Germinal center (tissue), 1 donor: ENCODE measurements around the gene NPHS1.

Source experiments
- DNase-seq: peaks from one replicate; pipeline ENCODE4 v3.0.0; 2012; ENCODE audit warnings: mixed read lengths, low spot score

Gene NPHS1

DNA sequence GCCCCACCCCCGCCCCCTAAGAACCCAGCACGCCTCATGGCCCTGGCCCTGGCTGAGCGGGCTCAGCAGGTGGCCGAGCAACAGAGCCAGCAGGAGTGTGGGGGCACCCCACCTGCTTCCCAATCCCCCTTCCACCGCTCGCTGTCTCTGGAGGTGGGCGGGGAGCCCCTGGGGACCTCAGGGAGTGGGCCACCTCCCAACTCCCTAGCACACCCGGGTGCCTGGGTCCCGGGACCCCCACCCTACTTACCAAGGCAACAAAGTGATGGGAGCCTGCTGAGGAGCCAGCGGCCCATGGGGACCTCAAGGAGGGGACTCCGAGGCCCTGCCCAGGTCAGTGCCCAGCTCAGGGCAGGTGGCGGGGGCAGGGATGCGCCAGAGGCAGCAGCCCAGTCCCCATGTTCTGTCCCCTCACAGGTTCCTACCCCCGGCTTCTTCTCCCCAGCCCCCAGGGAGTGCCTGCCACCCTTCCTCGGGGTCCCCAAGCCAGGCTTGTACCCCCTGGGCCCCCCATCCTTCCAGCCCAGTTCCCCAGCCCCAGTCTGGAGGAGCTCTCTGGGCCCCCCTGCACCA lies 65.0 kb downstream of the NPHS1 start:
- DNase-seq, result no peak

DNA sequence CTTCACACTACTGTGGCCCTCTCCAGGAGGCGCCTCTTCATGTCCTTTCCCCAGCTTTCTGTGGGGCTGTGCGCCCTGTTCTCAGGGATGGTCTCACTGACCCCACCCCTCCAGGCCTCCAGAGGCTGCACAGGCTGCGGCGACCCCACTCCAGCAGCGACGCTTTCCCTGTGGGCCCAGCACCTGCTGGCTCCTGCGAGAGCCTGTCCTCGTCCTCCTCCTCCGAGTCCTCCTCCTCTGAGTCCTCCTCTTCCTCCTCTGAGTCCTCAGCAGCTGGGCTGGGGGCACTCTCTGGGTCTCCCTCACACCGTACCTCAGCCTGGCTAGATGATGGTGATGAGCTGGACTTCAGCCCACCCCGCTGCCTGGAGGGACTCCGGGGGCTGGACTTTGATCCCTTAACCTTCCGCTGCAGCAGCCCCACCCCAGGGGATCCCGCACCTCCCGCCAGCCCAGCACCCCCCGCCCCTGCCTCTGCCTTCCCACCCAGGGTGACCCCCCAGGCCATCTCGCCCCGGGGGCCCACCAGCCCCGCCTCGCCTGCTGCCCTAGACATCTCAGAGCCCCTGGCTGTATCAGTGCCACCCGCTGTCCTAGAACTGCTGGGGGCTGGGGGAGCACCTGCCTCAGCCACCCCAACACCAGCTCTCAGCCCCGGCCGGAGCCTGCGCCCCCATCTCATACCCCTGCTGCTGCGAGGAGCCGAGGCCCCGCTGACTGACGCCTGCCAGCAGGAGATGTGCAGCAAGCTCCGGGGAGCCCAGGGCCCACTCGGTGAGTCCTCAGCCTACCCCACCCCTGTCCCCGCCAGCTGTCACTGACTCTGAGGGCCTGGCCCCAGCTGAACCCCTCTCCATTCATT lies 65.8 kb downstream of the NPHS1 start:
- no peak for DNase-seq

DNA sequence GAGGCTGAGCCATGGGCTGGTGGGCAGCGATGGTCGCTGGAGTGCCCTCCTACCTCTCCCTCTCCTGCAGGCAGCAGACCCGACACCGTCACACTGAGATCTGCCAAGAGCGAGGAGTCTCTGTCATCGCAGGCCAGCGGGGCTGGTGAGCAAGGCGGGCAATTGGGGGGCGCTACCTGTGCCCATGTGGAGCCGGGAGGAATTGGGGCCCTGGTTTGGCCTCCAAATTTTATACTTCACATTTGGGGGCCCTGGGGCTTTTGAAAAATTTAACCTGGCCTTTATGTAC lies 67.0 kb downstream of the NPHS1 start:
- DNase-seq, result no peak

DNA sequence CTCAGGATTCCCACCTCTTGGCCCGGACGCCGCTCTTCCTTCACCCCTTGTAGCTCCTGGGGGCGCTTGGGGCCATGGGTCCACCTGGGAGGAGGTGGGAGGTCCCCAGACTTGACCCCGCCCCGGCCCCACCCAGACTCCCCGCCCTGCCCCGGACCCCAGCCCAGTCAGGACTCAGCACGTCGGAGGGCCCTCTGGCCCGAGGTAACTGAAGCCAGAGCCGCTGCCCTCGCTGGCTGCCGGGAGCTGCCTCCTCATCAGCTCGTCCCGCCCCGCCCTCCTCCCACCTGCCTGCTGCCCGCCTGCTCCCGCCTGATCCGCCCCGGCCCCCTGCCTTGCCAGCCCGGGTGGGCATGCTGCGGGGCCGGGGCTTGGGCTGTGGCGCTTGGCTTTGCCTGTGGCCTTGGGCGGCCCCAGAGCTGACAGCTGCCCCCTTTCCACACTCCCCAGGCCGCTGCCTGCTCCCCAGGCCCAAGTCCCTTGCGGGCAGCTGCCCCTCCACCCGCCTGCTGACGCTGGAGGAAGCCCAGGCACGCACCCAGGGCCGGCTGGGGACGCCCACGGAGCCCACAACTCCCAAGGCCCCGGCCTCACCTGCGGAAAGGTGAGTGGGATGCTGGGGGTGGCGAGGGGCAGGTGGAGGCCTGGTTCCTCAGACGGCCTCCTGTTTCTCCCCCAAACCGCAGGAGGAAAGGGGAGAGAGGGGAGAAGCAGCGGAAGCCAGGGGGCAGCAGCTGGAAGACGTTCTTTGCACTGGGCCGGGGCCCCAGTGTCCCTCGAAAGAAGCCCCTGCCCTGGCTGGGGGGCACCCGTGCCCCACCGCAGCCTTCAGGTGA lies 67.6 kb downstream of the NPHS1 start:
- no peak for DNase-seq

DNA sequence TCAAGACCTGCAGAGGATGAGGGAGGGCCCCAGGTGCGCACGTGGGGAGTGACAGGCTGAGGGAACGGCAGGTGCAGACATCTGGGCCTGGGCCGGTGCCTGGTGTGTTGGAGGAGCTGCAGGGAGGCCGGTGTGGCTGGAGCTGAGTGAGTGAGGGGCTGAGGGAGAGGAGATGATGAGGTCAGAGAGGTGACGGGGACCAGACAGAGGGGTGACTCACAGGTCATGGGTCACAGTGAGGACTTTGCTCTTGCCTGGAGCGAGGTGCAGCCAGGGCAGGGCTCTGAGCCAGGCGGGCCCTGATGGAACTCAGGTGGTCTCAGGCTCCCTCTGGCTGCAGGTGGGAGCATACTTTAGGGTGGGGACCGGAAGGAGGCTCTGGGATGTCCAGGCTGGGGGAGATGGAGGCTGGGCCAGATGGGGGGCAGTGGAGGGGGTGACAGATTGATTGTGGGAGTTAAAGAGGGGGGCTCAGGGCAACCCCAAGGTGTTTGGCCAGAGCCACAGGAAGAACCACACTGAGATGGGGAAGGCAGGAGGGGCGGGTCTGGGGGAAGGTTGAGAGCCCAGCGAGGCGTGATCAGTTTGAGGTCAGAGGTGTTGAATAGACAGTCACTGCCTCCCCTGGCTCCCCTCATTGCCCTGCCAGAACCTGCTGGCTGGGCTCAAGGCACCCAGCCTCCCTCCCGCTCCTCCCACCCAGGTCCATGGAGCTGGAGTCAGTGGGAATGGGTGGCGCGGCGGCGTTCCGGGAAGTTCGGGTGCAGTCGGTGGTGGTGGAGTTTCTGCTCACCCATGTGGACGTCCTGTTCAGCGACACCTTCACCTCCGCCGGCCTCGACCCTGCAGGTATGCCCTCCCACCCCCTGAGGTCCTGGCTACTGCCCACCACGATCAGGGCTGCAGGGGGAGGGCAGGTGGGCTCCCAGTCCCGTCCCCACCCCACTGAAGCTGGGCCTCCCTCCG lies 68.6 kb downstream of the NPHS1 start:
- no peak for DNase-seq

DNA sequence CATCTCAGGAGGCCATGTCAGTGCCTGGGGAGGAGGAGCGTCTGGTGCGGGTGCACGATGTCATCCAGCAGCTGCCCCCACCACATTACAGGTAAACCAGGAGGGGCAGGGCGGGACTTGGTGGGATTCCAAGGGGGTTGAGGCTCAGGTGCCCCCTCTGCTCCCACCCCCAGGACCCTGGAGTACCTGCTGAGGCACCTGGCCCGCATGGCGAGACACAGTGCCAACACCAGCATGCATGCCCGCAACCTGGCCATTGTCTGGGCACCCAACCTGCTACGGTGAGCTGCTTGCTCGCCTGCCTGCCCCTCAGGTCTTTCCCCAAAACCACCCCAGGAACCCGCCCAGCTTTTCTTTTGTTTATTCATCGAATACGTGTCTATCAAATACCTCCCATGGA lies 69.7 kb downstream of the NPHS1 start:
- no peak for DNase-seq

DNA sequence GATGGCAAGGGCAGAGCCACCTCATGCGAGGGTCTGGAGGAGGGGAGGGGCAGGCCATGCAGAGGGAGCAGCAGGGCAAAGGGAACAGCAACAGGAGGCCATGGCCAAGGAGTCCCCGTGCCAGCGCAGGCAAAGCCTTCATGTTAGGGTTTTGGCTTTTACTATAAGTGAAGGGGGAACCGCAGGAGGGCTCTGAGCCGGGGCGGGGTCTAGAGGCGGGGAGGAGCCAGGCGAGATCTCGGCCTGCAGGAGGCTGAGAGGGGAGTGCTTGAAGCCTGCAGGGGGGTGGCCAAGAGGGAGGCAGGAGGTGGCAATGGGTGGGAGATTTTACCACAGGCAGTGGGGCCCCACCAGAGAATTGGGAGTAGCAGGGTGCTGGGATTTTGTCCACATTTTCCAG lies 70.7 kb downstream of the NPHS1 start:
- no peak for DNase-seq

DNA sequence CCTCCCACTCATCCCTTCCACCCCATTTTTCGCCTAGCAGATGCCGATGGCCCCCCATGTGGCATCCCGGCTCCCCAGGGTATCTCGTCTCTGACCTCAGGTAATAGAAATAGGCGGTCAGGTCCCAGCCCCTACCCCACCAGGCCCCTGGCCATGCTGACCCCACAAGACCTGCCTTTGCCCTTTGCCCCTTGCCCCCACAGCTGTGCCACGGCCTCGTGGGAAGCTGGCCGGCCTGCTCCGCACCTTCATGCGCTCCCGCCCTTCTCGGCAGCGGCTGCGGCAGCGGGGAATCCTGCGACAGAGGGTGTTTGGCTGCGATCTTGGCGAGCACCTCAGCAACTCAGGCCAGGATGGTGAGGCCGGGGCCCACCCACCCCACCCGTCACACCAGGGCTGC lies 71.6 kb downstream of the NPHS1 start:
- DNase-seq, result no peak

DNA sequence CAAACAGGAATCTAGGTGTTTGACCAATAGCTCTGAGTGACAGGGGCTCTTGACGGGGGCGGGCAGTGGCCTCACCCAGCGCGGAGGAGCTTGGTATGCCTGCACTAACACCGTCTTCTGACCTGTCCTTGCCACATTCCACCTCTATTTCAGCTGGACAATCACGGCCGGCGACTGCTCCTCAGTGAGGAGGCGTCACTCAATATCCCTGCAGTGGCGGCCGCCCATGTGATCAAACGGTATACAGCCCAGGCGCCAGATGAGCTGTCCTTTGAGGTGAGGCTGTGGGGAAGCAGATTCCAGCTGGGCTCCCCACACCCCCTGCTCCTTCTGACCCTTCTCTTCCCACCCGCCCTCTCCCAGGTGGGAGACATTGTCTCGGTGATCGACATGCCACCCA lies 72.2 kb downstream of the NPHS1 start:
- DNase-seq, result no peak

DNA sequence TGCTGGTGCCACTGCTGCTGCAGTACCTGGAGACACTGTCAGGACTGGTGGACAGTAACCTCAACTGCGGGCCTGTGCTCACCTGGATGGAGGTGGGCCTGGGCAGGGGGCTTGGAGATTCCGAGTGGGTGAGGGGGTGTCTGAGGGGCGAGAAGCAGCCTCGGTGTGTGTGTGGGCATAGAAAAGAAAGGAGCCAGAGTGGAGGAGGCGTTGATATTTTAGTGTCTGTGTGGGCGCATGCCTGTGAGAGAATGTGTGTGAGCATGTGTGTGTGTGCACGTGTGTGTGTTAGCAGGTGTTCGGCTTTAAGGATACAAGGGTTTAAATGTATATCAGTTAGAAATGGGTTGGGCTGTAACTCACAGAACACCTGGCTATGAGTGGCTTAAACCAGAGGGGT lies 73.3 kb downstream of the NPHS1 start:
- DNase-seq, result no peak

DNA sequence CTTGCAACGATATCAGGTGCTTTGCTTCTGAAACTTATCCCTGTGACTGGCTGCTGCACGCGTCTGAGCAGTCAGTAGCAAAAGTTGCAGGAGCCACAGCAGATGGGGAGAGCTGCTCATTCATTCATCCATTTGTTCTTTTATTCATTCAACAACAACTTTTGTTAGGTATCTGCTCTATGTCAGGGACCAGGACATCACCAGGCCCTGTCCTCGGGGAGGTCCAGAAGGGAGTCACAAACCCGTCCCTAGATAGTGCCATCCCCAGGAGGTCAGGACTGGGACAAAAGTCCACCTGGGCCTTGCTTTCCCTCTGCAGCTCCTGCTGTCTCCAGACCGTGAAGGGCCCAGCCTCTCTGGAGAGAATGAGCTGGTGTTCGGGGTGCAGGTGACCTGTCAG lies 74.3 kb downstream of the NPHS1 start:
- DNase-seq, result no peak

DNA sequence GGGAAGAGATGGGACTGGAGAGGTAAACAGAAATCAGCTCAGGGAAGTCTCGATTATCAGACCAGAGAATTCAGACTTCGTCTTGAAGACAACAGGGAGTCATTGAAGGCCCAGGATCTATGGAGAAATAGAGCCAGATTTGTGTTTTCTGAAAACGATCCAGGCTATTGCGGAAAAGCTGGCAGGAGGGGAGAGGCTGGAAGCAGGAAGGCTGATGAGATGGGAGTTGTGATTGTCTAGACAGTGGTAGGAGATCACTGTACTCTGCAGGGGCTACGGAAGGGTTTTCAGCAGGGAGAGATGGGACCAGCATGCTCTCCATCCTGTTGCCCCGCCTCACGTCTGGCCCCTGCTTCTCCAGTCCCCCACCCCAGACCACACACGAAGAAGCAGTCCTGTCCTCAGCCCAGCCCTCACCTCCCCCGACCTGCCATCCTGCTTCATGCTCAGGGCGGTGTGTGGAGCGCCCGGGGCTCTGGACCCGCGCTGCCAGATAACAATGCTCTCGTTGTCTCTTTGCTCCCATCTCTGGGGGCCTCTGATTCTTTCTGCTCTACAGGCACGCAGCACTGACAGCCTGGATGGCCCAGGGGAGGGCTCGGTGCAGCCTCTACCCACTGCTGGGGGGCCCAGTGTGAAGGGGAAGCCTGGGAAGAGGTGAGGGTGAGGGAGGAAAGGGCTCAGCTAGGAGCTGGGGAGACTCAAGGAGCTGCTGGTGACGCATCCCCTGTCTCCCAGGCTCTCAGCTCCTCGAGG lies 75.0 kb downstream of the NPHS1 start:
- no peak for DNase-seq

DNA sequence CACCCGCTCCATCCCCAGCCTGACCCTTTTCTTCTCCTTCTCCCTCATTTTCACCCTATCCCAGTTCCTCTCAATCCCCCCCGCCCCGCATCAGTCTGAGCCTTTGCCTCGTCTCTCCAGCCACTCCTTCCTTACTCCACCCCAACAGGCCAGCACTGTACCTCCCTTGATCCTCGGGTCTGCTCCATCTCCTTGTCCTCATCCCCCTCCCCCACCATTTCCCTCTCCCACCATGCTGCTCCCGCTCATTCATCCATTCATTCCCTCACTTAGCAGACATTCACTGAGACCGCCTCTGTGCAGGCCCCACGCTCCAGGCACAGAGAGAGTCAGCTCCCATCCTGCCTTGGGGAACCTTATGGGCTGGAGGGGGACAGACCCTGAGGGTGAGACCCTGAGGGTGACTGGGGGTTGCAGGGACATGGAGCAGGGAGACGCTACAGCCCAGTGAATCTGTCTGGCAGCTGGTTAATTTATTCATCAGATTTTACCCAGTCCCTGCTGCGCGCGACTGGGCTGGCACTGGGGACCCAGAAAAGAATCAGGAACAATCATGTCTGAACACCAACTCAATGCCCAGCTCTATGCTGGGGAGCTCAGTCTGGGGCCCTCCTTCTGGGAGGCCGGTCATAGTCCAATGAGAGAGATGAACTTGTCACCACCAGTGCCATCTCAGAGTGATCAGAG lies 76.1 kb downstream of the NPHS1 start:
- DNase-seq, result no peak
